IPS DF 4.7 (cell line): ENCODE results near the gene AHRR.
"Not testable (repeated sequence)": the region's sequence is repeated elsewhere in the genome, so short reads cannot be mapped to it uniquely, and the experiment has no call there.

Source experiments
- DNase-seq: peaks from one replicate; pipeline ENCODE4 v3.0.0-alpha.2; 2013; ENCODE audit warnings: low spot score; ENCODE audit errors: extremely low read depth

The AHRR gene

DNA sequence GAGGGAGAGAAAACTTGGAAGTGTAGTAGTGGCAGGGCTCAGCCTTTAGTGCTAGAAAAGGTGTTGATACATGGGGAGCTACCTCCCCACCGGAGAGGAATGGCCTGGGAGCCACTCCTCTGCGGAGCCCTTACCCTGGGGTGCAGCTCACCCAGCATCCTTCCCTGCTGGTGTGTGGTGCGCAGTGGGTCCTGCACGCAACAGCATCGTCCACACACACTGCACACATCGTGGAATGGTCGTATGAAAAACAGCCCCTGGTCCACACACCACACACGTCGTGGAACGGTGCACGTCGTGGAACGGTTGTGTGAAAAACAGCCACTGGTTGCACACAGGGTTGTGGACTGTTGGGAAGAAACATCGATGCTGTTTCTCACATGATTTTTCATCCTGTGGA lies 16.1 kb upstream of the AHRR start:
- DNase-seq = no peak

DNA sequence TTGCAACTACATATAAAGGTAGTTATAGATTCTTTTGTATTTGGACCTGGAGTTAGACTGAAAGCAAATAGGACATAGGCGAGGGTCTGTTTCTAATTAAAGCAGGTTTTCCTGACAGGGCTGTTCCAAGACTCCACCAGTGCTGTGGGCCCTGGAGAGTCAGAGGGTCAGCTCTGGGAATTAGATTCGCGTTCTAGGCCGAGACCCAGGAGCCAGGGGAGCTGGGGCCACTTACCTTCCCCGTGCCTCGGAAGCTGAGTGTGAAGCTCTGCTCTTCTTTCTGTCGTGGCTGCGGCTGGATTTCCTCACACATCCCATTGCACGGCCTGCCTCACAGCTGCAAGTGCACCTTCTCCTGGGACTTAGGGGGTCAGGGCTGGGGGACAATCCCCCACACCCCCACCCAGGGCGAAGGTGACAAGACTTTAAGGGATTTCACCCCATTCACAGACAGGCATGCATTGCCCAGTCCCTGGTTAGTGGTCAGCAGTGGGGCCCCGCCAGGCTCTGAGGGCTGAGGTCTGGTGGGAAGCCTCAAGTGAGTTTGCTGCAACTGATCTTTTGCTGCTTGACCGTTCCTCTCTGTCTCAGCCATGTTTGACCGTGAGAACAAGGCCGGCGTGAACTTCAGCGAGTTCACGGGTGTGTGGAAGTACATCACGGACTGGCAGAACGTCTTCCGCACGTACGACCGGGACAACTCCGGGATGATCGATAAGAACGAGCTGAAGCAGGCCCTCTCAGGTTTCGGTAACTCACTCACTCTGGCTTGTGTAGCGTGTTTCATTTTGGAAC lies 15.3 kb upstream of the AHRR start:
- DNase-seq = no peak

DNA sequence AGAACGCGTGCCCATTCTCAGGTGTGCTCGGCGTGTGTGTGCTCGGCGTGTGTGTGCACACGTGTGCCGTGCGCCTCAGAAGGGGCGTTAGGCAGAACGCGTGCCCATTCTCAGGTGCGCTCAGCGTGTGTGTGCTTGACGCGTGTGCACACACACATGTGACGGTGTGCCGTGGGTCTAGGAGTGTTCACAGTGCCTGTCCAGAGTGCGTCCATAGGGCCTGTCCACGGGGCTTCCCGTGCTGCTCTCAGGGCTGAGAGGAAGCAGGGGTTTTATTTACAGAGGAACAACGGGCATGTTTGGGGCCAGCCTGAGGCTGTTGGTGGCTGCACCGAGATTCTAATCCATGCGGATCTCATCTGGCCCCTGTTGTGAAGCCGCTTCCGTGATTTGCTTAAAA lies 14.2 kb upstream of the AHRR start:
- no peak for DNase-seq

DNA sequence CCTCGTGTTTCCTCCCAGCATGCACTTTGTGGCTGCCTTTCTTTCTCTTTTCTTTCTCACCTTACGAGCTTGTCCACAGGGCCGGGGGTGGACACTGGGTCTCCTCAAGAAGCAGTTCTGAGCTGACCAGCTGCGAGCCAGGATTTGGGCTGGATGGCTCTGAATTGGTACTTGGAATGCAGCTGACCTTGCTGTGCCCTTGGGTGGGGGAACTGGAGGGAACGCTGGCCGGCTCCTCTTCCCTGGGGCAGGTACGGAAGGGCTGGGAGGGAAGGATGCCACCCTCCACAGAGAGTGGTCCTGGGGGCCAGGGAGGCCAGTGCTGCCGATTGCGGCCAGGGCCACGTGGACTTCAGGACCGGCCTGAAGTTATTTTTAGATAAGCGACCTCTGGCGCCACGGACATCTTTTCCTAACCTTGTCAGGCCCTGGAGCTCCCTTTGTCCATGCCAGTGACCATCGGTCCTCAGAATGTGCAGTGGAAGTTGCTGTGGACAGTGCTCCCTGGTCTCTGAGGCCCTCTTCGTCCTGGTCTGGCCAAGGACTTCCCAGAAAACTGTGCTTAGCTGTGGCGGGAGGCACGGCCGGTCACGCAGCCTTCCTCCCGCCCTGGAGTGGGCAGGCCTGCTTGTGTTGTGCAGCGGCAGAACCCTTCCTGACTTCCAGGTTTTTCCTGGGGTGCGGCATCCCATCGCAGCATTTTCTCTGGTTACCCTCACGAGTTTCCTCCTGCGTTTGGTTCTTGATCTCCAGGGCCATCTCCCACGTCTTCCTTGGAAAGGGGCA lies 13.5 kb upstream of the AHRR start:
- no peak for DNase-seq

DNA sequence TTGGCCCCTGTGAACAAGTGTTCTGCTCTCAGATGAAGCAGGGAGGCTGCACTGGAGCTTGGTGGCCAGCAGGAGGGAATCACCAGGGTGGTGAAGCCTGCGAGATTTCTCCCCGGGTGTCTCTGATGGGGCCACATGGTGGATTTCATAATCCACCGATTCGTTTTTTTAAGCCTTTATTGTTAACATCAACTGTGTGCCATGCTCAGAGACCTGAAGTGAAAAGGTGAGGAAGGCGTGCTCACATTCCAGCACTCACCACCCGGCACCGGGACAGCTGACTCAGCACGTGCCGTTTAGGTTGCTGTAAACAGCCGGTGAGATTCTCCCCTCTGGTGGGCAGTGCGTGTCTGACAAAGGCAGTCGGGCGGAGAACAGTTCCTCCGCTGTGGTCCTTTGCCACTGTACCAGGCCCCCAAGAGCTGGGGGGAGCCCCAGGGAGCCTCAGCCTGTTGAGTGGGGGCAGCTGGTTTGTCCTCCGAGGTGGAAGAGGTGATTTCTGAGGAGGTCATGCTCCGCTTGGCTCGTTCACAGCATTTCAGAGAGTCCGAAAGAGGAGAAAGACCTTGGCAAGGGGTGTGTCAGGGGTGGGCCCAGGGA lies 12.7 kb upstream of the AHRR start:
- DNase-seq = no peak

DNA sequence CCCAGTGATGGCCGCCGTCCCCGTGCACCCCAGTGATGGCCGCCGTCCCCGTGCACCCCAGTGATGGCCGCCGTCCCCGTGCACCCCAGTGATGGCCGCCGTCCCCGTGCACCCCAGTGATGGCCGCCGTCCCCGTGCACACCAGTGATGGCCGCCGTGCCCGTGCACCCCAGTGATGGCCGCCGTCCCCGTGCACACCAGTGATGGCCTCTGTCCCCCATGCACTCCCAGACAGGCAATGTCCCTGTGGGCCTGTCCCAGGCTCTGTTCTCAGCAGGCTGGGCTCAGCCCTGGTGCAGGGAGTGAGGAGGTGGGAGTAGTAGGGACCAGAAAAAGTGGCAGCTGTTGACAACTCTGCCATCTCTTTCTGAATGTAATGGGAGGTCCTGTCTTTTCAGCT lies 11.7 kb upstream of the AHRR start:
- DNase-seq = not testable (repeated sequence)

DNA sequence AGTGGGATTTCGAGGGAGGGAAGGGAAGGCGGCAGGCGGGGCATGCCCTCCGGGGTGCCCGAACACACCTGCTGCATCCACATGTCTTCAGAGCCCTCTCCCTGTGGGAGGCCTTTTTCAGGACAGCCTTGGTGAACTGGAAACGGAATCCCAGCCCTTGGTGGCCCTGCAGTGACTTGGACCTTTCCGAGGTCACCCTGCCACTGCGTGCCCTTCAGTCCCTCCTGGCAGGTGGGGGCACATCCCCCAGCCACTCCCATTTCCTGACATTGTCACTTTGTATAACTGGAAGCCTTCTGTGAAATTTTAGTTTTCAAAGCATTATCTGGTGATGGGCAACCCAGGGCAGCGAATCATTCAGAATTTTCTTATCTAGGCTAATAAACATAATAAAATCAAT lies 11.0 kb upstream of the AHRR start:
- DNase-seq = no peak

- no peak for DNase-seq
These were observed 10.5 kb upstream of the AHRR start for GRCh38 chr5:310941-311434.

- no peak for DNase-seq
These were observed 9.6 kb upstream of the AHRR start for GRCh38 chr5:311963-312362.

DNA sequence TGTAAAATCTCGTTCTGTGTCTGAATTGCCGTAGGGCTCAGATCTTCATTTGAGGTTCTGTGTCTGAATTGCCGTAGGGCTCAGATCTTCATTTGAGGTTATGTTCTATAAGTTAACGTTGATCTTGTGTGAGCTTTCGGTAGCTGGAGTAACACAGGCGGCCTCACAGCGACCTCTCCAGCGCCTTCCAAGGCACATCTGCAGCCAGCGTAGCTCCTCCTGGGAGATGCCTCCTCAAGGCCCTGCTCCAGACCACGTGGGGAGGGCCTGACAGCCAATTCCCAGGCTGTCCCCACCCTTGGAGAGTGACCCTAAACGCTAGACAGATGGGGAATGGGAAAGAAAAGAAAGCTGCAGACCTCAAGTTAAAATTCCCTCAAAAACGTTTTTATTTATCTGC lies 8.7 kb upstream of the AHRR start:
- DNase-seq = no peak

DNA sequence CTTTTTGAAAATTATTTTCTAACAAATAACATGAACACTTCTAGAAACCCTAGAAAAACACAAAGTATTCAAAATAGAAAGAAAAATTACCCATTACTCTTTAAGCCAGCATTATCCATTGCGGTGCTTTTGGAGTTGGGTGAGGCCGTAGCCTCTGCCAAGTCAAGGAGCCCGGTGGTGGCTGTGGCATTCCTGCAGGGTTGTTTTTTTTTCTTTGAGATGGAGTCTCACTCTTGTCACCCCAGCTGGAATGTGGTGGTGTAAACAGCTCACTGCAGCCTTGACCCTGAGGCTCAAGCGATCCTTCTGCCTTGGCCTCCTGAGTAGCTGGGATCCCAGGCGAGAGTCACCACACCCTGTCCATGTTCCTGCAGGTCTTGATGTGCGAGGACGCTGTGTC lies 8.2 kb upstream of the AHRR start:
- no peak for DNase-seq

DNA sequence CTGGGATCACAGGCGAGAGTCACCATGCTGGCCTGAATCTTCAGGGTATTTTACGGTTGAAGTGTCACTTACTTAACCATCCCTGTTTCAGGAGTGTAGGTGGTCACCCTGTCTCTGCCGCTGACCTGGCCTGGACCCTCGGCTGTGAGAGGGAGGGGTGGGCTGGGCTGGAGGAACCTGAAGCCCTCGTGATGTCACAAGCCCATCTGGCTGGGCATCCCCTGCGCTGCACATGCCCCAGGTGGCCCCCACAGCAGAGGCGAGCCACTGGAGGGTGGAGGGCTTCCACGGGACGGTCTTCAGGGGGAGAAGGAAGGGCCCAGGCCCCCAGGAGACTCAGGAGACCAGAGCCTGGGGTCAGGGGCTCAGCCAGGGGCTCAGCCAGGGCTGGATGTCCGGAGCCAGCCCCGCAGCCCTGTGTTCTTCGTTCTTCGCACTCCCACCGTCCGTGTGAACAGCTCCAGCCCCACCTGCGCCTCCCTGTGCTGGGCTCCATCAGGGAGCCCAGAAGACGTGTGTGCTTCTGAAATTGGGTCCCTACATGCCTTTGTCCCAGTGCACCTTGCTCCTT lies 7.6 kb upstream of the AHRR start:
- DNase-seq = no peak

DNA sequence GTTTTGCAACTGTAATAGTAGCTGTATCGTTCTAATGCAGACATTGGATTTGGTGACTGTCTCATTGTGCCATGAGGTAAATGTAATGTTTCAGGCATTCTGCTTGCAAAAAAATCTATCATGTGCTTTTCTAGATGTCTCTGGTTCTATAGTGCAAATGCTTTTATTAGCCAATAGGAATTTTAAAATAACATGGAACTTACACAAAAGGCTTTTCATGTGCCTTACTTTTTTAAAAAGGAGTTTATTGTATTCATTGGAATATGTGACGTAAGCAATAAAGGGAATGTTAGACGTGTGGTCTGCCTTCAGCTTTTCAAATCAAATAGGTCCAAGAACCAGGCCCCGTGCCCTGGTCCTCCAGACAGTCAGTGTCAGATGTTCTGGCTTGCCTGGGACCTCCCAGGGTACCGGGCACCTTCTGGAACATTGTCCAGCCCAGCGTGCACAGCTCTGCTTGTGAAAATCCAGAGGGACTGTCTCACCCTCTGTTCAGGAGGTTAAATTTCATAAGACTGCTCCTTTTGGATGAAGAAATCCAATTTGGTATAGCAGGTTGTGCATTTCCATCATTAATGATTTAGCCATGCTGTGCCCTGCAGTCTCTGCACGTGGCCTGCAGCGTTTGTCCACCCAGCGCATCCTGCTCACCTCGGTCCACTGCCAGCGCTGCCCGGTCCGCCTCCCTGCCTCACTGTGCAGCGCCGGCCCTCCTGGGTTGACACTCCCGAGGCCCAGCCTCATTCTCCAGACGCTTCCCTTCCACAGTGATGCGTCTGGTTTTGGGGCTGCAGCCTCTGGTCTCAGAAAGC lies 6.6 kb upstream of the AHRR start:
- DNase-seq = no peak

- DNase-seq = no peak
These were observed 5.9 kb upstream of the AHRR start for GRCh38 chr5:315488-316209.

DNA sequence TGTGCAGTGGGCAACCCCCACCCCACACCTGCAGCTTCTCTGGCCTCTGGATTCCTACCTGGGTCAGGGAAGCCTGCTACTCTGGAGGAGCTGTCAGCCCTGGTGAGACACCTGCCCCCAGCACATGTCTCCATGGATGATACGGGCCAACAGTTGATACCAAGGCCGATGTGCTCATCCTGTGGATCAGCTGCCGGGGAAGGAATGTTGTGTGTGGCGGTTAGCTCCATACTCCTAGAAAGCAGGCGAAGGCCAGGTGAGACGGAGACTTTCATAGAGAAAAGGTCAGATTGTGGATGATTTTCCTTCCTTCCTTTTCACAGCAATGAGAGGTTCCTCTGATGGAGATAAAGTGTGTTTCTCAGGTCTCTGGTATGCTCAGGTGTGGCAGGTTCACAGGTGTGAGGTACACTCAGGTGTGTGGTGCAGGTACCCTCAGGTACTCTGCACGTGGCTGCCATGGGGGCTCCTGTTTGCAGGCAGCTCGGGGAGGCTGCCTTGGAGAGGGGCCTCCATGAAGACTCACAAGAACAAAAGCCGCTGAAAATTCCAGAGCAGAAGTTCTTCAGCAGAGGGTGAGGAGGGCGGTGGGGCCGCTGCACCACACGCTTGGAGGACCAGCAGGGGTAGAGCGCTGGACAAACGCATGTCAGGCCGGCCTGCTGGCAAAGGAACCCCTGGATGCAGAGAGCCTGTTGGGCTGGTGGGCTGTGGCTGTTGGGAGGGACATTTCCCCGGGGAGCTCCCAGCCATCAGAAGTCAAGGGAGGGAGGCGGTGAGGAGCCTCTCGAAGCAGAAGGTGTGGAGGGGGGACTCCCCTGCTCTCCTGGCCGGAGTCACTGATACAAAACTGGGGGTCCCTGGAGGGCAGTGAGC lies 5.1 kb upstream of the AHRR start:
- no peak for DNase-seq

- DNase-seq = peak; percentile 36
These were observed 4.3 kb upstream of the AHRR start for GRCh38 chr5:317086-317811.

DNA sequence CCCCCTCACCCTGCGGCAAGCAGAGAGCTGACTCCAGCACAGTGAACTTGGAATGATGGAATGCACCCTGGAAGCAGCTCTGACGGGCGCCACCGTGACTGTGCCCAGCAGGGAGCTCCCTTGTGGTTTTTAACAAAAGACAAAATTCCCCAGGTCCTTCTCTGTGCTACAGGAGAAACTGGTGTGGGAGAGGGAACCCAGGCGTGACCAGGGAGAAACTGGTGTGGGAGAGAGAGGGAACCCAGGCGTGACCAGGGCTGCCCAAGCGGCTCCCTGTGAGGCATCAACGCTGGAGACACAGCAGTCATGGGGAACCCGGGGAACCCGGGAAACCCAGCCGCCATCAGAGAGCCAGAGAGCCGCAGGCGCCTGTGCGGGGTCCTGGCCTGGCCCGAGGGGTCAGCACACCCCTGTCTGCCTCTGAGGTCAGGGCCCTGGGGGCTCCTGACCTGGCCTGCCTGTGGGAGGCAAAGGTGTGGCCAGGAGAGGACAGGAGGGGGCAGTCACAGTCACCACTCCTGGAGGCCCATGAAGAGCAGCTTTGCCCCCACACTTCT lies 3.1 kb upstream of the AHRR start:
- DNase-seq = no peak

GRCh38 chr5:318931-319601 lies 2.4 kb upstream of the AHRR start:
- no peak for DNase-seq
